Breast epithelium (tissue), 4 donors: ENCODE results near the gene PNMT. TPM values are rescaled to one million over a fixed set of nuclear protein-coding genes. Genes with fewer than 3 reads are reported as not detected.

Experiments used
- DNase-seq, 2 donors: peaks; one replicate each; pipeline ENCODE4 v3.0.0-alpha.2; 2019; ENCODE audit warnings: low spot score in 2 of 2
- H3K27ac ChIP-seq, 2 donors: fragments of 200-600 bp; sonication (generic) in 1 of 2; one replicate each; pipeline ENCODE4 v1.5.1; 2016 to 2019; ENCODE audit warnings: mild to moderate bottlenecking in 1 of 2
- H3K27me3 ChIP-seq, 2 donors: fragments of 200-600 bp; sonication (generic) in 1 of 2; one replicate each; pipeline versions ENCODE4 v1.5.1 to v1.6.0; 2017 to 2019; ENCODE audit warnings: control low read depth in 1 of 2, mild to moderate bottlenecking in 1 of 2
- H3K36me3 ChIP-seq: fragments of 200-600 bp; one replicate; pipeline ENCODE4 v1.5.1; 2019
- H3K4me1 ChIP-seq, 2 donors: fragments of 200-600 bp; sonication (generic); one replicate each; pipeline ENCODE4 v1.5.1; 2016 to 2019; ENCODE audit warnings: control low read depth in 1 of 2
- H3K4me3 ChIP-seq, 3 donors: fragments of 200-600 bp; sonication (generic); 1 replicate in 2 of 3; 2 replicates in 1 of 3; pipeline ENCODE4 v1.5.1; 2016 to 2019; ENCODE audit warnings: mild to moderate bottlenecking in 3 of 3, moderate library complexity in 2 of 3
- H3K9me3 ChIP-seq, 2 donors: fragments of 200-600 bp; sonication (generic) in 1 of 2; one replicate each; pipeline ENCODE4 v1.5.1; 2016 to 2019; ENCODE audit warnings: control low read depth in 1 of 2
- POLR2A ChIP-seq: fragments of 450-650 bp; IDR thresholded peaks from one replicate; pipeline ENCODE4 v1.6.1; 2016; ENCODE audit warnings: antibody characterized with exemption, mild to moderate bottlenecking, moderate library complexity
- POLR2AphosphoS5 ChIP-seq, 3 donors: sonication (generic); formaldehyde crosslinking; IDR thresholded peaks; one replicate each; pipeline ENCODE4 v1.6.1; 2017; ENCODE audit warnings: antibody characterized with exemption in 3 of 3
- intact Hi-C: fragments of 100-400 bp; cut with DNase I; formaldehyde crosslinking; loops from one replicate; pipeline ENCODE4 v1.15.1; 2023; ENCODE audit warnings: low total_unique reads
- total RNA-seq, 3 donors: library from RNA; depleted of rRNA; stranded (reverse); fragments of >200 nt; gene quantifications; one replicate each; pipeline ENCODE4 v1.1.0, GENCODE V29; 2016
- TF ChIP-seq, protein P1 (sequence below), 3 donors: fragments of 450-650 bp; IDR thresholded peaks; one replicate each; pipeline ENCODE4 v1.5.1; 2016 to 2017; ENCODE audit warnings: antibody characterized with exemption in 3 of 3, mild to moderate bottlenecking in 3 of 3, moderate library complexity in 3 of 3

PNMT gene
- total RNA-seq, 3 donors from 2014 or later: 1.6 to 9.5 (median 5.1) TPM

DNA sequence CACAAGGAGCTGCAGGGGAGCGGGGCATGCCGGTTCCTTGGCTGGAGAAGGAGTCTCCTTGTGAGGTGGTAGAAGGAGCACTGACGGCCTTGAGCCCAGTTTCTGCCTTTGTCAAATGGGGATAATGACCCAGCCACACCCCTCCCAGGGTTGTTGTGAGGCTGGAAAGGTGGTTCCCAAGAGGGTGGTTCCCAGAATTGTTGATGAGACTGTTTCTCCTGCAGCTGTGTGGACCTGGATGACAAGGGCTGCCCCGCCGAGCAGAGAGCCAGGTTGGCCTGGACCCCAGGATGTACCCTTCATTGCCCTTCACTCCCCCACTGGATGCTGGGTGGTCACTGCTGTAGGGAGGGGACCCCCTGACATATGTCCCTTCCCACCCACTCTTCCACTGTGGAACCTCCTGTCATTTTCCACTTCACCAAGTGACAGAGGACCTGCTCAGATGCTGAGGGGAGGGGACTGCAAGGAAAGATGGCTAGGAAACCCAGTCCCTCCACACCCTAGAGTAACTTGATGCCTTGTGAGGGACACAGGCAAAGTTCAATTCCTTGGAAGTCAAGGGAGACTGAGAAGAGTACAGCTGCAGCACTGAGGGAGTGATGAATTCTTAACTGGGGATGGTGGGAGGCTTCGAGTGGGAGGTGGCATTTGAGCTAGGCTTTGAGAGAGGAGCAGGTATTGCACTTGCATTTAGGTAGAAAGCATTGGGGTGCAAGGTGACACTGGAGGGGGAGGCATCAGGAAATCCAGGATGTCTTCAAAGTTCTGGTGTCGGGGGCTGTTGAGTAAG is 51.5 kb downstream of the PNMT start:
- TF ChIP-seq POLR2A (no peak), POLR2AphosphoS5 (IDR thresholded peaks at IDR 0.05) (no peak)
- TF ChIP-seq, protein P1, sequence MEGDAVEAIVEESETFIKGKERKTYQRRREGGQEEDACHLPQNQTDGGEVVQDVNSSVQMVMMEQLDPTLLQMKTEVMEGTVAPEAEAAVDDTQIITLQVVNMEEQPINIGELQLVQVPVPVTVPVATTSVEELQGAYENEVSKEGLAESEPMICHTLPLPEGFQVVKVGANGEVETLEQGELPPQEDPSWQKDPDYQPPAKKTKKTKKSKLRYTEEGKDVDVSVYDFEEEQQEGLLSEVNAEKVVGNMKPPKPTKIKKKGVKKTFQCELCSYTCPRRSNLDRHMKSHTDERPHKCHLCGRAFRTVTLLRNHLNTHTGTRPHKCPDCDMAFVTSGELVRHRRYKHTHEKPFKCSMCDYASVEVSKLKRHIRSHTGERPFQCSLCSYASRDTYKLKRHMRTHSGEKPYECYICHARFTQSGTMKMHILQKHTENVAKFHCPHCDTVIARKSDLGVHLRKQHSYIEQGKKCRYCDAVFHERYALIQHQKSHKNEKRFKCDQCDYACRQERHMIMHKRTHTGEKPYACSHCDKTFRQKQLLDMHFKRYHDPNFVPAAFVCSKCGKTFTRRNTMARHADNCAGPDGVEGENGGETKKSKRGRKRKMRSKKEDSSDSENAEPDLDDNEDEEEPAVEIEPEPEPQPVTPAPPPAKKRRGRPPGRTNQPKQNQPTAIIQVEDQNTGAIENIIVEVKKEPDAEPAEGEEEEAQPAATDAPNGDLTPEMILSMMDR (IDR thresholded peaks at IDR 0.05): no peak
- intact Hi-C loops: loop anchor here (1.0 kb wide), 1 partner anchor 55 kb away; no protein-coding TSS in a partner anchor
- no peak for DNase-seq

More for the DNA sequence above, 51.5 kb downstream of the PNMT start:
- H3K27ac ChIP-seq: no peak overlapping the region
- no peaks in the 10 kb centered on the region for H3K36me3 ChIP-seq
- peaks cover 0 to 4% of the 10 kb centered on the region in 2 donors for H3K4me1 ChIP-seq
- H3K4me3 ChIP-seq: no peak overlapping the region
- no peaks in the 10 kb centered on the region for H3K9me3 ChIP-seq
- H3K27me3 ChIP-seq: no peaks in the 10 kb centered on the region

Other genes starting within 250 kb of the PNMT start
- 10 to 100 TPM; 21.4 to 36.3 (median 33.1) TPM for gene MED1, start 217.2 kb upstream of the PNMT start, total RNA-seq
- gene CDK12, start 207.0 kb upstream of the PNMT start, total RNA-seq: 10 to 100 TPM; 38.6 to 58.2 (median 41.3) TPM
- gene NEUROD2, start 60.5 kb upstream of the PNMT start, total RNA-seq: not detected
- gene PPP1R1B, start 41.5 kb upstream of the PNMT start, total RNA-seq: 10 to 100 TPM; 22.6 to 71.3 (median 67.5) TPM
- 10 to 100 TPM; 37.0 to 43.9 (median 42.0) TPM for gene STARD3, start 31.3 kb upstream of the PNMT start, total RNA-seq
- gene TCAP, start 3.1 kb upstream of the PNMT start, total RNA-seq: under 1 TPM; 0.48 to 0.73 (median 0.66) TPM
- 10 to 100 TPM; 11.7 to 23.7 (median 21.6) TPM for gene PGAP3, start 19.6 kb downstream of the PNMT start, total RNA-seq
- gene ERBB2, start 31.6 kb downstream of the PNMT start, total RNA-seq: 100 to 1,000 TPM in 1 of 3 donors, 10 to 100 TPM in 2; 13.1 to 118 (median 59.0) TPM
- gene MIEN1, start 62.1 kb downstream of the PNMT start, total RNA-seq: 10 to 100 TPM; 50.7 to 68.2 (median 61.6) TPM
- gene GRB7, start 69.5 kb downstream of the PNMT start, total RNA-seq: 10 to 100 TPM in 2 of 3 donors, not detected in 1; 27.9 to 69.2 TPM
- 1 to 10 TPM; 1.8 to 4.8 (median 2.3) TPM for gene IKZF3, start 195.9 kb downstream of the PNMT start, total RNA-seq
- gene ZPBP2, start 199.7 kb downstream of the PNMT start, total RNA-seq: not detected